Liver (tissue), 10 donors: ENCODE data around the gene IKBKE. TPM values are rescaled to one million over a fixed set of nuclear protein-coding genes. Genes with fewer than 3 reads are reported as not detected.

Source experiments
- DNase-seq: peaks from one replicate; pipeline ENCODE4 v3.0.0-alpha.2; 2017; ENCODE audit warnings: low spot score
- H3K27ac ChIP-seq, 2 donors: one replicate each; pipeline ENCODE4 v1.7.0; 2013; ENCODE audit warnings: inconsistent platforms in 2 of 2, low read length in 2 of 2, control low read depth in 1 of 2, low read depth in 1 of 2, mild to moderate bottlenecking in 1 of 2
- H3K27me3 ChIP-seq, 4 donors: one replicate each; pipeline versions ENCODE4 v1.6.1 to v1.7.0; 2013; ENCODE audit warnings: low read length in 3 of 4, inconsistent platforms in 1 of 4, mild to moderate bottlenecking in 1 of 4, moderate library complexity in 1 of 4; ENCODE audit not compliant: control insufficient read depth in 4 of 4, insufficient read depth in 4 of 4
- H3K36me3 ChIP-seq, 4 donors: one replicate each; pipeline versions ENCODE4 v1.6.1 to v1.7.0; 2013; ENCODE audit warnings: low read length in 3 of 4, mild to moderate bottlenecking in 3 of 4, low read depth in 1 of 4, moderate library complexity in 1 of 4; ENCODE audit not compliant: control insufficient read depth in 4 of 4, insufficient read depth in 3 of 4
- H3K4me1 ChIP-seq, 4 donors: one replicate each; pipeline versions ENCODE4 v1.6.1 to v1.7.0; 2013; ENCODE audit warnings: low read length in 3 of 4, mild to moderate bottlenecking in 3 of 4, moderate library complexity in 1 of 4; ENCODE audit not compliant: control insufficient read depth in 4 of 4, insufficient read depth in 4 of 4
- H3K4me3 ChIP-seq, 3 donors: one replicate each; pipeline versions ENCODE4 v1.6.1 to v1.7.0; 2013; ENCODE audit warnings: low read length in 3 of 3, control low read depth in 1 of 3, low read depth in 1 of 3, mild to moderate bottlenecking in 1 of 3
- H3K9ac ChIP-seq, 2 donors: one replicate each; pipeline ENCODE4 v1.7.0; 2013; ENCODE audit warnings: low read length in 2 of 2, mild to moderate bottlenecking in 2 of 2, moderate library complexity in 2 of 2, control low read depth in 1 of 2, low read depth in 1 of 2
- H3K9me3 ChIP-seq, 4 donors: one replicate each; pipeline versions ENCODE4 v1.6.1 to v1.7.0; 2013; ENCODE audit warnings: low read length in 3 of 4; ENCODE audit not compliant: control insufficient read depth in 4 of 4
- MAX ChIP-seq: IDR thresholded peaks from 2 replicates; pipeline ENCODE4 v1.6.1; 2016; ENCODE audit warnings: antibody characterized with exemption
- TAF1 ChIP-seq: conservative IDR thresholded peaks from 2 replicates; pipeline ENCODE4 v1.6.1; 2016; ENCODE audit warnings: antibody characterized with exemption, mild to moderate bottlenecking
- WGBS: extraction: QIAGEN DNeasy Blood & Tissue Kit; methylation state at CpG from one replicate; pipeline ENCODE4 v1.1.7; 2013; 5-methylcytosine and 5-hydroxymethylcytosine counted together
- polyA plus RNA-seq, 2 donors: library from polyadenylated mRNA; stranded (reverse) in 1 of 2; unstranded in 1 of 2; fragments of 200-250 nt in 1 of 2; fragments of >200 nt in 1 of 2; fragmentation: Nextera tagmentation in 1 of 2; extraction: Ambion mirVana in 1 of 2; gene quantifications; one replicate each; pipeline versions ENCODE4 v1.2.1 to v1.2.3, GENCODE V29; 2013 to 2015
- small RNA-seq: library from RNA; depleted of rRNA; stranded (forward); fragments of <200 nt; gene quantifications from one replicate; pipeline ENCODE3, GENCODE V24; 2014
- total RNA-seq, 2 donors: library from RNA; depleted of rRNA; stranded (reverse); fragments of >200 nt; gene quantifications; one replicate each; pipeline ENCODE4 v1.2.3, GENCODE V29; 2014
- donor health status: healthy.
- donor health status: healthy.
- donor health status: healthy.
- donor health status: healthy.
- donor health status: healthy.

IKBKE gene
- total and polyA plus RNA-seq, 4 donors: 0.81 to 3.9 (median 1.5) TPM

DNA sequence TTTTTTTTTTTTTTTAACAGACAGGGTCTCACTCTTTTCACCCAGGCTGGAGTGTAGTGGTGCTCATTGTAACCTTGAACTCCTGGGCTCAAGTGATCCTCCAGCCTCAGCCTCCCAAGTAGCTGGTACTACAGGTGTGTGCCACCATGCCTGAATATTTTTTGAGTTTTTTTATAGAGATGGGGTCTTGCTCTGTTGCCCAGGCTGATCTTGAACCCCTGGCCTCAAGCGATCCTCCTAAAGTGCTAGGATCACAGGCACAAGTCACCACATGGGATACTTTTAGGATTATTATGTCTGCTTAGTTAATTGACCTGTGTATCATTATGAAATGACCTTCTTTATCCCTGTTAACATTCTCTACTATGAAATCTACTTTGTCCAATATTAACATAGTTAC lies 75.1 kb downstream of the IKBKE start:
- H3K4me1 ChIP-seq: peaks cover 2 to 45% (median 32%) of the 10 kb centered on the region in 4 donors
- H3K27ac ChIP-seq: no peak overlapping the region
- H3K9ac ChIP-seq: no peak overlapping the region
- no peaks in the 10 kb centered on the region for H3K27me3 ChIP-seq
- no peak overlapping the region for H3K4me3 ChIP-seq
- TF ChIP-seq TAF1 (no peak), MAX (no peak)
- H3K36me3 ChIP-seq: no peaks in the 10 kb centered on the region
- no peaks in the 10 kb centered on the region for H3K9me3 ChIP-seq
- no peak for DNase-seq
- WGBS: 99% methylated on average over 1 of the region's 1 CpG

Small RNA genes within 50 kb of the gene (small RNA-seq; reads per million reads assigned to genes)
- gene MIR6769B: 0.09 reads per million

Other genes with a start within 250 kb of the IKBKE start
- gene RASSF5, start 37.1 kb downstream of the IKBKE start, total RNA-seq: 10 to 100 TPM in 1 of 2 donors, 1 to 10 TPM in 1; 5.8 to 10.0 TPM
- gene RASSF5, start 37.1 kb downstream of the IKBKE start, polyA plus RNA-seq: 1 to 10 TPM; 4.8 to 5.2 TPM
- 10 to 100 TPM; 26.1 to 30.0 TPM for gene EIF2D, start 142.0 kb downstream of the IKBKE start, total RNA-seq
- 10 to 100 TPM; 14.7 to 18.1 TPM for gene EIF2D, start 142.0 kb downstream of the IKBKE start, polyA plus RNA-seq
- gene DYRK3, start 165.1 kb downstream of the IKBKE start, total RNA-seq: 10 to 100 TPM in 1 of 2 donors, 1 to 10 TPM in 1; 7.8 to 41.8 TPM
- gene DYRK3, start 165.1 kb downstream of the IKBKE start, polyA plus RNA-seq: 1 to 10 TPM; 1.5 to 2.1 TPM
- gene MAPKAPK2, start 214.4 kb downstream of the IKBKE start, total RNA-seq: 10 to 100 TPM in 1 of 2 donors, 1 to 10 TPM in 1; 9.1 to 20.3 TPM
- gene MAPKAPK2, start 214.4 kb downstream of the IKBKE start, polyA plus RNA-seq: 10 to 100 TPM in 1 of 2 donors, 1 to 10 TPM in 1; 7.5 to 24.5 TPM